Stimulated activated naive B cell treated with anti-CD40 and anti-IgM and Interleukin-4, amounts not matched to agents 10 μg/mL and 1 μg/mL and 100 μg/mL, for 72 hours (primary cell): ENCODE measurements around the gene PDE1C.
"Not testable (repeated sequence)": the region's sequence is repeated elsewhere in the genome, so short reads cannot be mapped to it uniquely, and the experiment has no call there.

Experiments used
- ATAC-seq, 2 donors: fragments of 150-1000 bp; cut with Tn5 transposase; replicated peaks; 2 replicates each; pipeline ENCODE4 v1.10.0; 2021; ENCODE audit warnings: moderate library complexity in 1 of 2
- DNase-seq: peaks from one replicate; pipeline ENCODE4 v3.0.0; 2021
- H3K27ac Mint-ChIP-seq: one replicate; pipeline ENCODE4 v1.8.0; 2022; ENCODE audit warnings: mild to moderate bottlenecking, mixed read lengths
- H3K27me3 Mint-ChIP-seq, 2 donors: one replicate each; pipeline ENCODE4 v1.8.0; 2022; ENCODE audit warnings: mixed read lengths in 2 of 2
- H3K36me3 Mint-ChIP-seq, 2 donors: one replicate each; pipeline ENCODE4 v1.8.0; 2022; ENCODE audit warnings: mixed read lengths in 2 of 2, mild to moderate bottlenecking in 1 of 2
- H3K4me1 Mint-ChIP-seq, 2 donors: one replicate each; pipeline ENCODE4 v1.8.0; 2022; ENCODE audit warnings: mixed read lengths in 2 of 2, mild to moderate bottlenecking in 1 of 2
- H3K4me3 Mint-ChIP-seq, 2 donors: one replicate each; pipeline ENCODE4 v1.8.0; 2022; ENCODE audit warnings: mild to moderate bottlenecking in 2 of 2, mixed read lengths in 2 of 2, moderate library complexity in 1 of 2
- H3K9me3 Mint-ChIP-seq, 2 donors: one replicate each; pipeline ENCODE4 v1.8.0; 2022; ENCODE audit warnings: mixed read lengths in 2 of 2, mild to moderate bottlenecking in 1 of 2

PDE1C gene

GRCh38 chr7:32020551-32021159 is 49.6 kb downstream of the PDE1C start:
- H3K4me1 Mint-ChIP-seq = no peaks in the 10 kb centered on the region
- DNase-seq (no peak), ATAC-seq (no peak)
- H3K36me3 Mint-ChIP-seq = no peaks in the 10 kb centered on the region
- peaks cover 0 to 5% of the 10 kb centered on the region in 2 donors for H3K9me3 Mint-ChIP-seq
- H3K27me3 Mint-ChIP-seq = no peaks in the 10 kb centered on the region
- H3K4me3 Mint-ChIP-seq = no peak overlapping the region
- no peak overlapping the region for H3K27ac Mint-ChIP-seq

GRCh38 chr7:32018845-32019578 is 51.2 kb downstream of the PDE1C start:
- Mint-ChIP-seq H3K27me3 (no peaks in the 10 kb centered on the region), H3K36me3 (no peaks in the 10 kb centered on the region), H3K9me3 (peaks cover 0 to 11% of the 10 kb centered on the region in 2 donors), H3K4me1 (no peaks in the 10 kb centered on the region), H3K4me3 (no peak overlapping the region), H3K27ac (no peak overlapping the region)
- DNase-seq (no peak), ATAC-seq (no peak)

- Mint-ChIP-seq H3K4me1 (no peaks in the 10 kb centered on the region), H3K9me3 (peaks cover 9 to 20% of the 10 kb centered on the region in 2 donors), H3K4me3 (no peak overlapping the region), H3K36me3 (no peaks in the 10 kb centered on the region), H3K27ac (no peak overlapping the region), H3K27me3 (no peaks in the 10 kb centered on the region)
- ATAC-seq (no peak), DNase-seq (no peak)
These were observed 55.1 kb downstream of the PDE1C start for GRCh38 chr7:32015133-32015532.

GRCh38 chr7:32013471-32013870 is 56.7 kb downstream of the PDE1C start:
- DNase-seq, H3K27ac Mint-ChIP-seq, H3K4me3 Mint-ChIP-seq, H3K36me3 Mint-ChIP-seq, H3K4me1 Mint-ChIP-seq, ATAC-seq, H3K27me3 Mint-ChIP-seq: not testable (repeated sequence)
- H3K9me3 Mint-ChIP-seq = peaks cover 9 to 18% of the 10 kb centered on the region in 2 donors

- ATAC-seq = no peak
- no peaks in the 10 kb centered on the region for H3K27me3 Mint-ChIP-seq
These were observed 64.6 kb downstream of the PDE1C start for GRCh38 chr7:32005577-32005976.

GRCh38 chr7:32001948-32002347 is 68.3 kb downstream of the PDE1C start:
- Mint-ChIP-seq H3K9me3 (peaks cover 10 to 13% of the 10 kb centered on the region in 2 donors), H3K27me3 (no peaks in the 10 kb centered on the region), H3K4me3 (no peak overlapping the region), H3K27ac (no peak overlapping the region), H3K4me1 (no peaks in the 10 kb centered on the region), H3K36me3 (no peaks in the 10 kb centered on the region)
- ATAC-seq (no peak), DNase-seq (no peak)

More at GRCh38 chr7:32005577-32005976, 64.6 kb downstream of the PDE1C start:
- Mint-ChIP-seq H3K4me3 (no peak overlapping the region), H3K36me3 (no peaks in the 10 kb centered on the region), H3K27ac (no peak overlapping the region), H3K4me1 (no peaks in the 10 kb centered on the region), H3K9me3 (peaks cover 5 to 10% of the 10 kb centered on the region in 2 donors)
- no peak for DNase-seq

- no peaks in the 10 kb centered on the region for H3K4me1 Mint-ChIP-seq
- peaks cover 9 to 10% of the 10 kb centered on the region in 2 donors for H3K9me3 Mint-ChIP-seq
- no peak overlapping the region for H3K27ac Mint-ChIP-seq
- no peak for ATAC-seq
- DNase-seq = no peak
- H3K27me3 Mint-ChIP-seq = no peaks in the 10 kb centered on the region
- no peak overlapping the region for H3K4me3 Mint-ChIP-seq
- H3K36me3 Mint-ChIP-seq = no peaks in the 10 kb centered on the region
These were observed 72.8 kb downstream of the PDE1C start for GRCh38 chr7:31997423-31997822.

GRCh38 chr7:31995134-31995533 is 75.1 kb downstream of the PDE1C start:
- Mint-ChIP-seq H3K36me3 (no peaks in the 10 kb centered on the region), H3K9me3 (peaks cover under 1 to 2% of the 10 kb centered on the region in 2 donors), H3K27me3 (no peaks in the 10 kb centered on the region), H3K4me3 (no peak overlapping the region), H3K27ac (no peak overlapping the region), H3K4me1 (no peaks in the 10 kb centered on the region)
- no peak for ATAC-seq
- DNase-seq = no peak

GRCh38 chr7:31991846-31992245 is 78.4 kb downstream of the PDE1C start:
- DNase-seq (no peak), ATAC-seq (no peak)
- no peaks in the 10 kb centered on the region for H3K9me3 Mint-ChIP-seq
- no peaks in the 10 kb centered on the region for H3K27me3 Mint-ChIP-seq
- no peak overlapping the region for H3K27ac Mint-ChIP-seq
- H3K36me3 Mint-ChIP-seq = no peaks in the 10 kb centered on the region
- no peak overlapping the region for H3K4me3 Mint-ChIP-seq
- no peaks in the 10 kb centered on the region for H3K4me1 Mint-ChIP-seq

GRCh38 chr7:31991406-31991805 is 78.8 kb downstream of the PDE1C start:
- no peaks in the 10 kb centered on the region for H3K4me1 Mint-ChIP-seq
- H3K9me3 Mint-ChIP-seq = no peaks in the 10 kb centered on the region
- no peak for ATAC-seq
- no peaks in the 10 kb centered on the region for H3K36me3 Mint-ChIP-seq
- DNase-seq = no peak
- no peak overlapping the region for H3K4me3 Mint-ChIP-seq
- no peaks in the 10 kb centered on the region for H3K27me3 Mint-ChIP-seq
- no peak overlapping the region for H3K27ac Mint-ChIP-seq

GRCh38 chr7:31986878-31987518 is 83.2 kb downstream of the PDE1C start:
- H3K36me3 Mint-ChIP-seq = no peaks in the 10 kb centered on the region
- H3K27me3 Mint-ChIP-seq = no peaks in the 10 kb centered on the region
- peaks cover 4% of the 10 kb centered on the region in 2 donors for H3K9me3 Mint-ChIP-seq
- no peak overlapping the region for H3K4me3 Mint-ChIP-seq
- no peak for ATAC-seq
- no peak overlapping the region for H3K27ac Mint-ChIP-seq
- no peaks in the 10 kb centered on the region for H3K4me1 Mint-ChIP-seq
- DNase-seq = no peak

GRCh38 chr7:31982962-31983361 is 87.2 kb downstream of the PDE1C start:
- H3K9me3 Mint-ChIP-seq = peaks cover 4% of the 10 kb centered on the region in 2 donors
- DNase-seq (no peak), ATAC-seq (no peak)
- H3K27me3 Mint-ChIP-seq = no peaks in the 10 kb centered on the region
- H3K27ac Mint-ChIP-seq = no peak overlapping the region
- H3K4me3 Mint-ChIP-seq = no peak overlapping the region
- no peaks in the 10 kb centered on the region for H3K4me1 Mint-ChIP-seq
- H3K36me3 Mint-ChIP-seq = no peaks in the 10 kb centered on the region

GRCh38 chr7:31981874-31982390 is 88.3 kb downstream of the PDE1C start:
- Mint-ChIP-seq H3K4me1 (no peaks in the 10 kb centered on the region), H3K4me3 (no peak overlapping the region), H3K36me3 (no peaks in the 10 kb centered on the region), H3K27ac (no peak overlapping the region), H3K9me3 (peaks cover 6 to 11% of the 10 kb centered on the region in 2 donors), H3K27me3 (no peaks in the 10 kb centered on the region)
- ATAC-seq (no peak), DNase-seq (no peak)

- no peaks in the 10 kb centered on the region for H3K36me3 Mint-ChIP-seq
- ATAC-seq (no peak), DNase-seq (no peak)
- H3K27ac Mint-ChIP-seq = no peak overlapping the region
- H3K4me1 Mint-ChIP-seq = no peaks in the 10 kb centered on the region
- H3K4me3 Mint-ChIP-seq = no peak overlapping the region
- no peaks in the 10 kb centered on the region for H3K27me3 Mint-ChIP-seq
- peaks cover 7 to 12% of the 10 kb centered on the region in 2 donors for H3K9me3 Mint-ChIP-seq
These were observed 90.4 kb downstream of the PDE1C start for GRCh38 chr7:31979690-31980330.
